Right hindlimb (tissue), 1 donor: ENCODE measurements around the gene EIF3I.

ENCODE experiments used
- DNase-seq: peaks from one replicate; pipeline ENCODE4 v3.0.0-alpha.2; 2018

EIF3I gene

GRCh38 chr1:32198237-32199042 lies 23.8 kb upstream of the EIF3I start:
- no peak for DNase-seq

GRCh38 chr1:32199043-32199716 lies 23.0 kb upstream of the EIF3I start:
- no peak for DNase-seq

- peak; percentile 66 for DNase-seq
Observed at GRCh38 chr1:32199717-32200072, 22.5 kb upstream of the EIF3I start.

- peak; percentile 88 for DNase-seq
Observed at GRCh38 chr1:32200226-32201010, 21.8 kb upstream of the EIF3I start, which contains the start of gene CCDC28B. Gene CCDC28B, plus strand, starts transcription at chr1:32200595. Its CDS starts 1,341 bp downstream, at chr1:32201936.

- DNase-seq: peak; percentile 87
Observed at GRCh38 chr1:32201011-32201855, 21.0 kb upstream of the EIF3I start.

- no peak for DNase-seq
Observed at GRCh38 chr1:32204943-32205361, 17.3 kb upstream of the EIF3I start.

GRCh38 chr1:32205401-32206370 lies 16.5 kb upstream of the EIF3I start, which contains the start of gene IQCC:
Gene IQCC, plus strand, starts transcription at chr1:32205671. Its CDS starts 11 bp downstream, at chr1:32205682.
- peak; percentile 92 for DNase-seq

- no peak for DNase-seq
Observed at GRCh38 chr1:32208469-32208868, 13.7 kb upstream of the EIF3I start.

- DNase-seq: peak; percentile 54
Observed at GRCh38 chr1:32208891-32209328, 13.3 kb upstream of the EIF3I start, which contains the start of gene DCDC2B. Gene DCDC2B, plus strand, starts transcription at chr1:32209089. Its CDS starts 5 bp downstream, at chr1:32209094.

GRCh38 chr1:32215629-32216480 lies 6.4 kb upstream of the EIF3I start:
- DNase-seq: peak; percentile 68

GRCh38 chr1:32216566-32216965 lies 5.6 kb upstream of the EIF3I start:
- no peak for DNase-seq

GRCh38 chr1:32219022-32219421 lies 3.2 kb upstream of the EIF3I start:
- DNase-seq: no peak

- no peak for DNase-seq
Observed at GRCh38 chr1:32220746-32221580, 1.2 kb upstream of the EIF3I start.

- DNase-seq: no peak
Observed at GRCh38 chr1:32221581-32221979, 627 bp upstream of the EIF3I start.

GRCh38 chr1:32223683-32224082 lies 1.5 kb downstream of the EIF3I start:
- no peak for DNase-seq

- DNase-seq: no peak
Observed at GRCh38 chr1:32224285-32224684, 2.1 kb downstream of the EIF3I start.

GRCh38 chr1:32228771-32229170 lies 6.6 kb downstream of the EIF3I start:
- no peak for DNase-seq

GRCh38 chr1:32231843-32232432 lies 9.7 kb downstream of the EIF3I start:
- DNase-seq: no peak
